ENCODE measurements around the gene CORO7. TPM values are rescaled to one million over a fixed set of nuclear protein-coding genes. Genes with fewer than 3 reads are reported as not detected.
"Not testable (repeated sequence)": the region's sequence is repeated elsewhere in the genome, so short reads cannot be mapped to it uniquely, and the experiment has no call there.

The CORO7 gene
- total RNA-seq, 2 experiments from 2014 or later = 167 to 176 TPM

DNA sequence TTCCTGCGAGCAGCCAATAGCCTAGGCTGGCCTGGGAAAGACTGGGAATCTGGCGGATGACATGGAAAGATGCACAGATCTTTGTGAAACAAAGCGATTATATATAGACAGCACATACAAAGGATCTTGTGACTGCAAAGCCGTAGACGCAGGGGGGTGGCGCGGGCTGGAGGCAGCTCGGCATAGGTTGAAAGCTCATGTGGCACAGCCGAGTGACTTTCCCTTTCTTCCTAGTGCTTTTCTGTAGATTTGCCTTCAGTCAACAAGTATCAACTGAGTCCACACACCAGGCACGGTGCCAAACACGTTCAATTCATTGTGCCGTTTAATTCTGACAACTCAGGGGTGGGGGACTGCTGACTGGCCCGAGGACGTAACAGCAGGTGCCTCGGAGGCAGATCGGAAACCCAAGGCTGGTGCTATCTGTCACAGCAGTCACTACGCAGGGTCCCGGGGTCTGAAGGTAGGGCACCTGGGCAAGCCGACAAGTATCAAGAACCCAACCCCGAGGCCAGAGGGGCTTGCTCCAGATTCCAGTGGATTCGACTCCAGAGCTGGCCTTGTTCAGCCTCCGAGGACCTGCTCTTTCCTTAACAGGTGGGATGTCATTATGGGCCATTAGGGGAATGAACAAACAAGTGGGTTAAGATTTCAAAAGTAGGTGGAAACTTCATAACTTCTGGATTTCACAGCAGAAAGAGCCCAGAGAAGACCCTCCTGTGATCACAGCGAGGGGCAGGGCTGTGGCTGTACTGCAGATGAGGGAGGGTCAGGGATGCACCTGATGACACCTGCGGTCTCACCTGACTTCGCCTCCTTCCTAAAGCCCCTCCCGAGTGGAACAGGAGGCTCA lies 71.2 kb downstream of the CORO7 start:
- Mint-ChIP-seq H3K27me3 (ENCODE audit: low read depth) (no peaks in the 10 kb centered on the region), H3K36me3 (ENCODE audit: low read depth) (peaks cover 8% of the 10 kb centered on the region), H3K4me3 (no peak overlapping the region), H3K4me1 (ENCODE audit: low read depth) (peaks cover 12% of the 10 kb centered on the region), H3K9me3 (ENCODE audit: insufficient read depth) (no peaks in the 10 kb centered on the region), H3K27ac (peak overlapping the region; percentile 60)
- ATAC-seq = no peak
- CTCF ChIA-PET = interaction anchor here (1.4 to 1.7 kb wide), 2 partner anchors 72 to 83 kb away, joined by 4 read pairs; no protein-coding TSS in a partner anchor
- DNase-seq = no peak
- POLR2A ChIA-PET = no interaction called here

DNA sequence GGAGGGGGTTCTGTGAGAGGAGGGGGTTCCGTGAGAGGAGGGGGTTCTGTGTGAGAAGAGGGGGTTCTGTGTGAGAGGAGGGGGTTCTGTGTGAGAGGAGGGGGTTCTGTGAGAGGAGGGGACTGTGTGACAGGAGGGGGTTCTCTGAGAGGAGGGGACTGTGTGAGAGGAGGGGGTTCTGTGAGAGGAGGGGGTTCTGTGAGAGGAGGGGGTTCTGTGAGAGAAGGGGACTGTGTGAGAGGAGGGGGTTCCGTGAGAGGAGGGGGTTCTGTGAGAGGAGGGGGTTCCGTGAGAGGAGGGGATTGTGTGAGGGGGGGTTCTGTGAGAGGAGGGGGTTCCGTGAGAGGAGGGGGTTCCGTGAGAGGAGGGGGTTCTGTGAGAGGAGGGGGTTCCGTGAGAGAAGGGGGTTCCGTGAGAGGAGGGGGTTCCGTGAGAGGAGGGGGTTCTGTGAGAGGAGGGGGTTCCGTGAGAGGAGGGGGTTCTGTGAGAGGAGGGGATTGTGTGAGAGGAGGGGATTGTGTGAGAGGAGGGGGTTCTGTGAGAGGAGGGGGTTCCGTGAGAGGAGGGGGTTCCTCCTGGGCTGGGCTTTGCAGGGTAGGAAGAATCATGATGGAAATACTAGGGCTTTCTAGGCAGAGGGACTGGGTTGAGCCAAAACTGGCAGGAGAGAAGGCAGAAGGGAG lies 72.0 kb downstream of the CORO7 start:
- DNase-seq; H3K9me3 Mint-ChIP-seq (ENCODE audit: insufficient read depth); H3K4me3 Mint-ChIP-seq; H3K27ac Mint-ChIP-seq; ATAC-seq; H3K27me3 Mint-ChIP-seq (ENCODE audit: low read depth); CTCF ChIA-PET; H3K36me3 Mint-ChIP-seq (ENCODE audit: low read depth); POLR2A ChIA-PET: not testable (repeated sequence)
- H3K4me1 Mint-ChIP-seq (ENCODE audit: low read depth) = peaks cover 12% of the 10 kb centered on the region

DNA sequence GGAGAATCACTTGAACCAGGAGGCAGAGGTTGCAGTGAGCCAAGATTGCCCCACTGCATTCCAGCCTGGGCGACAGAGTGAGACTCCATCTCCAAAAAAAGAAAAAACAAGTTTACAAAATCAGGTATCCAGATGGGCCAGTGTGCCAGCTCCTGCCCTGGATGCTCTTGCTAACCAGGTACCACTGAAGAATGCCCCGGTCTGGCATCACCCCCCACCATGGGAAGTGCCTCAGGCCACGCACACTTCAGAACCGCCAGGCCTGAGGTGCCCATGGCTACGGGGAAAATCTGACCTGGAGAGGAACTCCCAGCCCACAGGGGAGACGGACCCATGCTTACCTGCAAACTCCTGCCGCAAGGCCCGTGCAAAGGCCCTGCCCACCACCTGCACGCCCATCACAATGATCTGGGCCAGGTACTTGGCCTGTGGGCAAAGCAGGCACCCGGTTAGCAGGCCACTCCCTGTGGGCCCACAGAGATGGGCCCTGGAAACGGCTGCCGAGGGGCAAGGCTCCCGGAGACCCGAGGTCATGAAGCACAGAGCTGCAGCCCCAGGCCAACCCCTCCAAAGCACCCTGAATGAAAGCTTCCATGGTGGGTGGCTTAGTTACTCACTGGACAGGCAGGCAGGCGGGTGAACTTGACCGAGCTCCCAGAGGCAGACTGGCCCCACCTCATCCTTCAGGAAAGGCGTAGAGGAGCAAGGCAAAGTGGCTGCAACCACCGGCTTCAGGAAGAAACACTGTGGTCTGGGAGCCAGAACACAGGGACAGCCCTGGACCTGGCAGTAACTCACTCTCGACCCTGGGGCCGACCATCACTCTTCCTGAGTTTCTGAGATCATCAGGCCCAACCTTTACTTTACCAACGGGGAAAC lies 73.3 kb downstream of the CORO7 start:
- Mint-ChIP-seq H3K4me3 (no peak overlapping the region), H3K27me3 (ENCODE audit: low read depth) (no peaks in the 10 kb centered on the region), H3K36me3 (ENCODE audit: low read depth) (peaks cover under 1% of the 10 kb centered on the region), H3K9me3 (ENCODE audit: insufficient read depth) (no peaks in the 10 kb centered on the region), H3K4me1 (ENCODE audit: low read depth) (peaks cover 7% of the 10 kb centered on the region), H3K27ac (no peak overlapping the region)
- DNase-seq (no peak), ATAC-seq (no peak)
- ChIA-PET CTCF (interaction anchor here (0.6 kb wide), 1 partner anchor 54 kb away, joined by 3 read pairs; no protein-coding TSS in a partner anchor), POLR2A (interaction anchor here (0.5 kb wide), 1 partner anchor 263 kb away, joined by 4 read pairs; no protein-coding TSS in a partner anchor)

DNA sequence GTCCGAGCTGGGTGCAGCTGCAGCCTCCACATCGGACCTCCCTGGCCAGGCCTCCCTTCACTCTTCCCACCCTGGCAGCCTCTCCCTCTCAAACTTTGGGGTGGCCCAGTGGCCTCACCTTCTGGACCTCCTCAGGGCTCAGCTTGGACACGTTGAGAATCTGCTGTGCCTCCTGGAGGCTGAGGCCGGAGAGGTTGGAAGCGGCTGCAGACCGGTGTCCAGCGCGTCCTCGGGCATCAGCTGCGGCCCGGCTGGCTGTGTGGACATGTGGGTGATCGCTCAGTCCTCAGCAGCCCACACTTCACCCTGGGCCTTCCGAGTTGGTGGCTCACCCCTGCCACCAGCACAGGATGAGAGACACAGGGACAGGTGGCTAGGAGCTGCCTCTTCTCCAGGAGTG lies 75.1 kb downstream of the CORO7 start:
- H3K27me3 Mint-ChIP-seq (ENCODE audit: low read depth) = no peaks in the 10 kb centered on the region
- ChIA-PET CTCF (interaction anchor here (1.0 to 2.5 kb wide), 4 partner anchors 9 to 52 kb away, joined by 3 to 8 read pairs (median 4); no protein-coding TSS in a partner anchor), POLR2A (interaction anchor here (1.1 kb wide), 1 partner anchor 35 kb away, joined by 3 read pairs; no protein-coding TSS in a partner anchor)
- peaks cover 7% of the 10 kb centered on the region for H3K4me1 Mint-ChIP-seq (ENCODE audit: low read depth)
- H3K27ac Mint-ChIP-seq = no peak overlapping the region
- no peaks in the 10 kb centered on the region for H3K9me3 Mint-ChIP-seq (ENCODE audit: insufficient read depth)
- H3K36me3 Mint-ChIP-seq (ENCODE audit: low read depth) = no peaks in the 10 kb centered on the region
- H3K4me3 Mint-ChIP-seq = no peak overlapping the region
- DNase-seq (no peak), ATAC-seq (no peak)

DNA sequence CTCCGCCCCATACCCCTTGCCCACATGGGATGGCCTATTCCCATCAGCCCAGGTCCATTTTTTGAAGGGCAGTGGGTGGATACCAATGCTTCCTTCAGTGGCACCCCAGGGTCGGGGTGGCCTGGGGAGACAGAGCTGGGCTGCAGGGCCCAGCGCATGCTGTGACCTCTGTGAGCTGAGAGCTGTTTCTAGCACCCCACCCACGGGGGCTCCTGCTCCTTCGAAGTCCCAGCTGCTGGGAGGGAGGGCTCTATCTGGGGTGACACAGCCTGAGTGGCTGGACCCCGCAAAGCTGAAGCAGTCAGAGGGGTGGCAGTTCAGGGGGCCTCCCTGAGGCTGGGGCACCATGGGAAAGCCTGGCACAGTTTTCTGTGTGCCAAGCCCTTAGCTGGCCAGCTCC lies 76.0 kb downstream of the CORO7 start:
- Mint-ChIP-seq H3K27me3 (ENCODE audit: low read depth) (no peaks in the 10 kb centered on the region), H3K27ac (no peak overlapping the region), H3K4me1 (ENCODE audit: low read depth) (peaks cover 7% of the 10 kb centered on the region), H3K9me3 (ENCODE audit: insufficient read depth) (no peaks in the 10 kb centered on the region), H3K4me3 (no peak overlapping the region), H3K36me3 (ENCODE audit: low read depth) (no peaks in the 10 kb centered on the region)
- CTCF ChIA-PET = interaction anchor here (1.1 to 2.5 kb wide), 2 partner anchors 12 to 67 kb away, joined by 3 to 8 read pairs; no protein-coding TSS in a partner anchor
- ATAC-seq (no peak), DNase-seq (no peak)
- POLR2A ChIA-PET = interaction anchor here (1.1 kb wide), 1 partner anchor 34 kb away, joined by 3 read pairs; no protein-coding TSS in a partner anchor

DNA sequence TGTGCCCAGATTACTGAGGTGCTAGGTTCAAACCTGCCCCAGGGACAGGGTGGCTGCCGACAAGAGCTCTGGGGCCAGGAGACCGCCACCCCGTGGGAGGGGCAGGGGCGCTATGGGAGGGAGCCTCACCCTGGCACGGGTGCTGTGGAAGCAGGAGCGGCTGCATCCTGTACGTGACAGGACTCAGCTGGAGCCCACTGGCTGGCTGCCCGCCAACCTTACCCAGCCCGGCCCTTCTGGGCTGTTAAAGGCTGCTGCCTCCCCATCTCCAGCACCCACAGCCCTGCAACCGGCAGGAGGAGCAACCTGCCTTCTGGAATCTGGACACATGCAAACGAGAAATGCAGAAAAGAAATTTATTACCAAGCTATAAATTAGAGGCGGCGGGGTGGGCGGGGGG lies 76.5 kb downstream of the CORO7 start:
- H3K9me3 Mint-ChIP-seq (ENCODE audit: insufficient read depth) = no peaks in the 10 kb centered on the region
- POLR2A ChIA-PET = interaction anchor here (1.5 kb wide), 1 partner anchor 11 kb away, joined by 4 read pairs; no protein-coding TSS in a partner anchor
- CTCF ChIA-PET = interaction anchor here (1.1 to 2.5 kb wide), 3 partner anchors 10 to 67 kb away, joined by 3 to 8 read pairs (median 4); no protein-coding TSS in a partner anchor
- H3K27ac Mint-ChIP-seq = no peak overlapping the region
- peaks cover 6% of the 10 kb centered on the region for H3K4me1 Mint-ChIP-seq (ENCODE audit: low read depth)
- H3K27me3 Mint-ChIP-seq (ENCODE audit: low read depth) = no peaks in the 10 kb centered on the region
- ATAC-seq = no peak
- H3K36me3 Mint-ChIP-seq (ENCODE audit: low read depth) = no peaks in the 10 kb centered on the region
- DNase-seq = no peak
- no peak overlapping the region for H3K4me3 Mint-ChIP-seq

DNA sequence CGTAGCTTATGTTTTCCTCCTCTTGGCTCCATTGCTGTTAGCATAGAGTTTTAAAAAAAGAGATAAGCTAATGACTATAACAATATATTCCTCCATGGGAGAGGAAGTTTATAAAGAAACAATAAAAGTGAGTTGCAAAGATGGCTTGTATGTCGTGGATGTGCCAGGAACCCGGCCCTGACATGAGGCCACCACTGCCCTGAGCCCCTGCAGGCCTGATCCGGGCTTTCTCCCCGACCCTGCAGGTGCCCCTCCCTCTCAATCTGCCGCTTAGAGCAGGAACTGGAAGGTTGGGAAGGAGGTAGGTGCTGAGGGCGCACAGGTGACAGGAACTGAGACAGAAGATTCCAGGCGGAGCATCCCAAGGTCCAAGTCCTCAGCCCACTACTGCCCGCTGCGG lies 76.9 kb downstream of the CORO7 start:
- no peak overlapping the region for H3K27ac Mint-ChIP-seq
- no peak for ATAC-seq
- no peaks in the 10 kb centered on the region for H3K36me3 Mint-ChIP-seq (ENCODE audit: low read depth)
- no peak overlapping the region for H3K4me3 Mint-ChIP-seq
- CTCF ChIA-PET = interaction anchor here (1.6 kb wide), 1 partner anchor 11 kb away, joined by 4 read pairs; no protein-coding TSS in a partner anchor
- DNase-seq = no peak
- POLR2A ChIA-PET = interaction anchor here (1.5 kb wide), 1 partner anchor 11 kb away, joined by 4 read pairs; no protein-coding TSS in a partner anchor
- no peaks in the 10 kb centered on the region for H3K9me3 Mint-ChIP-seq (ENCODE audit: insufficient read depth)
- no peaks in the 10 kb centered on the region for H3K27me3 Mint-ChIP-seq (ENCODE audit: low read depth)
- peaks cover 4% of the 10 kb centered on the region for H3K4me1 Mint-ChIP-seq (ENCODE audit: low read depth)

DNA sequence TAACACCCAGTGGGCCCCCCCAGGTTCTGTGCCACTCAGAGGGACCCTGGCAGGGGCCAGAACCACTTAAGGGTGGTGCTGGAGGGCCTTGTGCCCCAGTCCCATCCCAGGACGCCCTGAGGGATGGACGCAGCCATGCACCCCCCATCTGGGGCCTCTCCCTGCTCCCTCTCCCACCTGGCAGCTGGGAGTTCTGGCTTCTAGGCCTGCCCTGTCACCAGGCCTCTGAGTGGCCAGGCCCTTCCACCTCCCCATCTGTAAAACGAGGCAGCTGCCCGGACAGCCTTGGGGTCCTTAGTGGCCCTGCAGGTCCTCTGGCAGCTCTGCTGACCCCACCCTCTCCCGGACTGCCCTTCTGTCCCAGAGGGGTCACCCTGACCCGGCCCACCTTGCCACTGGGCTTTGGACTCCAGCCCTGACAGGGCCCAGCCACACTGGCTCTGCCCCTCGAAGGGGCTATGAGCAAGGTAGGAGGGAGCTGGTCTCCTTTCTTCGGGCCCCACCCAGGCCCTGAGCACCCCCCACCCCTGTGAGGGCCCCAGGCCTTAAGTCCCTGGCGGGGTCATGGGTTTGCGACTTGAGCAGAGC lies 77.6 kb downstream of the CORO7 start:
- H3K36me3 Mint-ChIP-seq (ENCODE audit: low read depth) = no peaks in the 10 kb centered on the region
- H3K4me1 Mint-ChIP-seq (ENCODE audit: low read depth) = peaks cover 2% of the 10 kb centered on the region
- no peak for DNase-seq
- ChIA-PET CTCF (interaction anchor here (1.6 kb wide), 1 partner anchor 11 kb away, joined by 4 read pairs; no protein-coding TSS in a partner anchor), POLR2A (interaction anchor here (1.5 kb wide), 1 partner anchor 12 kb away, joined by 4 read pairs; no protein-coding TSS in a partner anchor)
- H3K9me3 Mint-ChIP-seq (ENCODE audit: insufficient read depth) = no peaks in the 10 kb centered on the region
- H3K4me3 Mint-ChIP-seq = no peak overlapping the region
- no peak overlapping the region for H3K27ac Mint-ChIP-seq
- ATAC-seq = no peak
- no peaks in the 10 kb centered on the region for H3K27me3 Mint-ChIP-seq (ENCODE audit: low read depth)

DNA sequence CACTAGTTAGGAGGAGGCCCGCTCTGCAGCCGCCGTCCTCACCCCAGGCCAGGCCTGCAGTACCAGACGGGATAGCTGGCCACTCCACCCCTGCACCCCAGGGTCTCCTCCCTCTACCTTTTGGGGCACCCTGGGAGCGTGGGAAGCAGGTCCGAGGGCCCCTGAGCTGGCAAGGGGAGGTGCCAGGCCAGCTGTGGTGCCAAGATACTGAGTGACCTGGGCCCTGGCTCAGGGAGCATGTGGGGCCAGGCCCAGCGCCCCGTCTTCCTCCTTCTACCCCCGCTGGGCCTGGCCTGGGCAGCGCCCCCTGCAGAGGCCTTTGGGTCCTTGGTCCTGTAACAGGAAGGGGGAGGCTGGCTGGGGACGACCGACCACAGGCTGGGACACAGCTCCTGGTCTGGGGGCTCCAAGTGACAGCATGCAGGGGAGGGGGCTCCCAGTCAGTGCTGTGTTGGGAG lies 78.2 kb downstream of the CORO7 start:
- no peak overlapping the region for H3K27ac Mint-ChIP-seq
- ChIA-PET POLR2A (interaction anchor here (1.5 kb wide), 1 partner anchor 12 kb away, joined by 4 read pairs; no protein-coding TSS in a partner anchor), CTCF (interaction anchor here (1.6 kb wide), 1 partner anchor 12 kb away, joined by 4 read pairs; no protein-coding TSS in a partner anchor)
- H3K27me3 Mint-ChIP-seq (ENCODE audit: low read depth) = no peaks in the 10 kb centered on the region
- H3K9me3 Mint-ChIP-seq (ENCODE audit: insufficient read depth) = no peaks in the 10 kb centered on the region
- no peak overlapping the region for H3K4me3 Mint-ChIP-seq
- DNase-seq (no peak), ATAC-seq (no peak)
- H3K36me3 Mint-ChIP-seq (ENCODE audit: low read depth) = no peaks in the 10 kb centered on the region
- no peaks in the 10 kb centered on the region for H3K4me1 Mint-ChIP-seq (ENCODE audit: low read depth)

DNA sequence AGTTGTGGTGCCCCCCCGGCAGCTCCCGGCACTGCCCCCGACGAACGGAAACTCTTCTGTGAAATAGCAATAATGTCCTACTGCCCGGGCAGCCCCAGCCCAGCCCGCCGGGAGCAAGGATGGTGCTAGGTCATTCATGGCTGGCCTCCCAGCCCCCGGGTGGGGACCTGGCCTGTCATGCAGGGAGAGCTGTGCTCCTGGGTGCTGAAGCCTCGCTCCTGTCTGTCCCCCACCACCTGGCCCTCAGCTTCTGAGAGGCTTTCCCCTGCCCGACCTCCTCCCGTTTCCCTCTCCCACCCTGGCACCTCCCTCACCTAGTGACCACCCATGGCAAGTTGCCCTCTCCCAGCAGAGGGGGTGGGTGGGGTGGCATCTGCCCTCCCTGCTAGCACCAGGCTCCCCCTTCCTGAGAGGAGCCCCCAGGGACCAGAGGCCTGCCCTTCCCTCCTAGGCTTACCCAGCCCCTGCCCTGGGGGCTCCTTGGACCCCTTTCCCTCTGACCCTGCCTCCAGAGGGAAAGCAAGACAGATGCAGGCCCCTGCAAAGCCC lies 78.8 kb downstream of the CORO7 start:
- H3K4me1 Mint-ChIP-seq (ENCODE audit: low read depth) = no peaks in the 10 kb centered on the region
- ChIA-PET POLR2A (no interaction called here), CTCF (no interaction called here)
- ATAC-seq (no peak), DNase-seq (no peak)
- no peak overlapping the region for H3K27ac Mint-ChIP-seq
- H3K4me3 Mint-ChIP-seq = no peak overlapping the region
- H3K27me3 Mint-ChIP-seq (ENCODE audit: low read depth) = no peaks in the 10 kb centered on the region
- no peaks in the 10 kb centered on the region for H3K9me3 Mint-ChIP-seq (ENCODE audit: insufficient read depth)
- H3K36me3 Mint-ChIP-seq (ENCODE audit: low read depth) = no peaks in the 10 kb centered on the region
